Stomach (tissue), 4 donors: ENCODE measurements around the gene SAXO1.

Source experiments
- EP300 ChIP-seq: sonication (generic); formaldehyde crosslinking; IDR thresholded peaks from one replicate; pipeline ENCODE4 v1.6.1; 2017; ENCODE audit warnings: antibody characterized with exemption
- POLR2A ChIP-seq, 4 donors: fragments of 450-650 bp; IDR thresholded peaks; one replicate each; pipeline ENCODE4 v1.6.1; 2016; ENCODE audit warnings: antibody characterized with exemption in 4 of 4, control low read depth in 2 of 4, mild to moderate bottlenecking in 1 of 4, moderate library complexity in 1 of 4
- POLR2AphosphoS5 ChIP-seq, 3 donors: sonication (generic); formaldehyde crosslinking; IDR thresholded peaks; one replicate each; pipeline ENCODE4 v1.6.1; 2016; ENCODE audit warnings: antibody characterized with exemption in 3 of 3

- TF ChIP-seq POLR2AphosphoS5 (IDR thresholded peaks at IDR 0.05) (no peak), EP300 (no peak), POLR2A (IDR thresholded peaks at IDR 0.05) (no peak)
Observed at GRCh38 chr9:19033015-19033414, at the start of gene SAXO1.
